ENCODE results near the gene FCRLA.
"Not testable (repeated sequence)": the region's sequence is repeated elsewhere in the genome, so short reads cannot be mapped to it uniquely, and the experiment has no call there.

Gene FCRLA

GRCh38 chr1:161707503-161707902 is 474 bp downstream of the FCRLA start:
- DNase-seq, result no peak

- no peak for DNase-seq
These were observed 2.3 kb downstream of the FCRLA start for GRCh38 chr1:161709373-161709772.

- no peak for DNase-seq
These were observed 3.5 kb downstream of the FCRLA start for GRCh38 chr1:161710560-161710959.

- DNase-seq, result no peak
These were observed 11.7 kb downstream of the FCRLA start for GRCh38 chr1:161718559-161719324.

GRCh38 chr1:161719325-161719611 is 12.2 kb downstream of the FCRLA start:
- no peak for DNase-seq

GRCh38 chr1:161720422-161720821 is 13.4 kb downstream of the FCRLA start:
- no peak for DNase-seq

GRCh38 chr1:161720956-161721737 is 14.1 kb downstream of the FCRLA start, which contains the start of gene FCRLB:
Gene FCRLB (plus strand): TSS chr1:161721544. CDS start chr1:161722673, 1,129 bp downstream.
- no peak for DNase-seq

GRCh38 chr1:161721738-161722343 is 14.8 kb downstream of the FCRLA start:
- DNase-seq, result no peak

GRCh38 chr1:161722406-161722805 is 15.4 kb downstream of the FCRLA start:
- no peak for DNase-seq

GRCh38 chr1:161723459-161724141 is 16.6 kb downstream of the FCRLA start:
- DNase-seq, result no peak

GRCh38 chr1:161725258-161725907 is 18.4 kb downstream of the FCRLA start:
- not testable (repeated sequence) for DNase-seq

- peak; percentile 88 for DNase-seq
These were observed 19.0 kb downstream of the FCRLA start for GRCh38 chr1:161725908-161726472.

GRCh38 chr1:161726473-161727255 is 19.6 kb downstream of the FCRLA start:
- peak; percentile 92 for DNase-seq

GRCh38 chr1:161727256-161727924 is 20.4 kb downstream of the FCRLA start:
- DNase-seq, result peak; percentile 90

- no peak for DNase-seq
These were observed 21.6 kb downstream of the FCRLA start for GRCh38 chr1:161728376-161729226.

GRCh38 chr1:161730050-161730564 is 23.1 kb downstream of the FCRLA start:
- DNase-seq, result no peak

- no peak for DNase-seq
These were observed 24.2 kb downstream of the FCRLA start for GRCh38 chr1:161731241-161731640.

- no peak for DNase-seq
These were observed 25.1 kb downstream of the FCRLA start for GRCh38 chr1:161731981-161732718.

GRCh38 chr1:161733526-161733925 is 26.5 kb downstream of the FCRLA start:
- DNase-seq, result no peak

Measured in retina (tissue), 1 donor.